Spleen (tissue), 11 donors: ENCODE data around the gene SHISA4. TPM values are rescaled to one million over a fixed set of nuclear protein-coding genes. Genes with fewer than 3 reads are reported as not detected.

Experiments used
- DNase-seq: peaks from one replicate; pipeline ENCODE4 v3.0.0-alpha.2; 2020
- H3K27ac ChIP-seq, 8 donors: fragments of 200-600 bp; sonication (generic) in 7 of 8; 1 replicate in 4 of 8; 2 replicates in 4 of 8; pipeline versions ENCODE4 v1.5.0 to v1.8.0; 2016 to 2021; ENCODE audit warnings: inconsistent platforms in 4 of 8, mild to moderate bottlenecking in 4 of 8, moderate library complexity in 1 of 8
- H3K27me3 ChIP-seq, 7 donors: fragments of 200-600 bp; sonication (generic) in 6 of 7; replicated peaks in 1 of 7; 1 replicate in 4 of 7; 2 replicates in 3 of 7; pipeline versions ENCODE4 v1.5.0 to v1.8.0; 2016 to 2021; ENCODE audit warnings: inconsistent platforms in 3 of 7, mild to moderate bottlenecking in 1 of 7
- H3K36me3 ChIP-seq, 6 donors: fragments of 200-600 bp; sonication (generic) in 5 of 6; 1 replicate in 4 of 6; 2 replicates in 2 of 6; pipeline versions ENCODE4 v1.5.0 to v1.8.0; 2016 to 2021; ENCODE audit warnings: inconsistent platforms in 2 of 6
- H3K4me1 ChIP-seq, 6 donors: fragments of 200-600 bp; sonication (generic) in 5 of 6; 1 replicate in 3 of 6; 2 replicates in 3 of 6; pipeline versions ENCODE4 v1.5.0 to v1.8.0; 2016 to 2021; ENCODE audit warnings: inconsistent platforms in 3 of 6
- H3K4me3 ChIP-seq, 8 donors: fragments of 200-600 bp; sonication (generic) in 7 of 8; 1 replicate in 4 of 8; 2 replicates in 4 of 8; pipeline versions ENCODE4 v1.5.0 to v1.8.0; 2016 to 2021; ENCODE audit warnings: inconsistent platforms in 4 of 8, mild to moderate bottlenecking in 4 of 8, moderate library complexity in 2 of 8
- H3K9me3 ChIP-seq, 8 donors: fragments of 200-600 bp; sonication (generic) in 7 of 8; 1 replicate in 4 of 8; 2 replicates in 4 of 8; pipeline versions ENCODE4 v1.5.0 to v1.8.0; 2016 to 2021; ENCODE audit warnings: inconsistent platforms in 4 of 8
- CTCF ChIP-seq, 11 experiments: fragments of 200-600 bp in 7 of 11; fragments of 450-650 bp in 4 of 11; sonication (generic) in 4 of 11; IDR thresholded peaks in 8 of 11; conservative IDR thresholded peaks in 3 of 11; 1 replicate in 7 of 11; 2 replicates in 4 of 11; pipeline versions ENCODE4 v1.4.0 to v1.8.0; 2016 to 2021; ENCODE audit warnings: antibody characterized with exemption in 11 of 11, inconsistent platforms in 4 of 11, mild to moderate bottlenecking in 1 of 11
- POLR2A ChIP-seq, 3 donors: fragments of 450-650 bp; IDR thresholded peaks; one replicate each; pipeline ENCODE4 v1.5.1; 2017; ENCODE audit warnings: antibody characterized with exemption in 3 of 3, mild to moderate bottlenecking in 1 of 3
- POLR2AphosphoS5 ChIP-seq, 3 donors: sonication (generic); formaldehyde crosslinking; IDR thresholded peaks; one replicate each; pipeline ENCODE4 v1.5.1; 2017; ENCODE audit warnings: antibody characterized with exemption in 3 of 3
- WGBS, 5 donors: extraction: QIAGEN DNeasy Blood & Tissue Kit in 3 of 5; methylation state at CpG; one replicate each; pipeline versions ENCODE4 v1.1.5 to v1.1.7; 2013 to 2018; 5-methylcytosine and 5-hydroxymethylcytosine counted together
- intact Hi-C: fragments of 100-400 bp; cut with DNase I; formaldehyde crosslinking; loops from one replicate; pipeline ENCODE4 v1.15.0; 2023; ENCODE audit warnings: low total_unique reads
- polyA plus RNA-seq, 3 donors: library from polyadenylated mRNA; stranded (reverse); fragments of 200-250 nt; gene quantifications; one replicate each; pipeline ENCODE4 v1.2.1, GENCODE V29; 2013
- total RNA-seq, 7 donors: library from RNA; depleted of rRNA in 3 of 7; stranded (reverse); fragments of >200 nt in 3 of 7; fragmentation: NEBNext Ultra II Directional in 4 of 7; extraction: Animal tissue kit (Norgen Biotek cat#: 25700) in 4 of 7; gene quantifications; one replicate each; pipeline versions ENCODE4 v1.1.0 to v1.2.1, GENCODE V29; 2016 to 2021
- donor health status: healthy with polysubstance abuse.
- donor health status: DM: no; HTN: no; CAD: no; lungs with moderate emphysema.
- donor health status: DM: no; HTN: no; CAD: no.
- donor health status: Bipolar disorder and iron deficiency.
- donor health status: healthy.
- donor health status: DM: no; HTN: no; CAD: no.
- donor health status: DM: yes; HTN: yes; CAD: no.

Gene SHISA4
- total and polyA plus RNA-seq, 10 donors: 3.2 to 13.3 (median 6.2) TPM

GRCh38 chr1:201885531-201886075 lies 3.1 kb upstream of the SHISA4 start:
- Histone ChIP-seq H3K4me3 (no peak overlapping the region), H3K4me1 (peaks cover 5 to 65% (median 32%) of the 10 kb centered on the region in 6 donors), H3K27me3 (peaks cover 0 to 42% (median 18%) of the 10 kb centered on the region in 7 donors), H3K27ac (no peak overlapping the region), H3K9me3 (no peaks in the 10 kb centered on the region), H3K36me3 (no peaks in the 10 kb centered on the region)
- peak; percentile 39 for DNase-seq
- 89 to 95% (median 91%) methylated on average over 6 of the region's 6 CpGs for WGBS, 5 donors
- intact Hi-C loops: no loop called here
- TF ChIP-seq POLR2AphosphoS5 (IDR thresholded peaks at IDR 0.05): no peak
- TF ChIP-seq CTCF (IDR thresholded peaks at IDR 0.05 in 8 of 11, conservative IDR thresholded peaks at IDR 0.05 in 3 of 11): no peak
- no peak for TF ChIP-seq POLR2A (IDR thresholded peaks at IDR 0.05)

GRCh38 chr1:201886103-201886885 lies 2.4 kb upstream of the SHISA4 start:
- Histone ChIP-seq H3K36me3 (no peaks in the 10 kb centered on the region), H3K4me3 (no peak overlapping the region), H3K4me1 (peaks cover 5 to 58% (median 32%) of the 10 kb centered on the region in 6 donors), H3K9me3 (no peaks in the 10 kb centered on the region), H3K27ac (no peak overlapping the region), H3K27me3 (peaks cover 0 to 49% (median 18%) of the 10 kb centered on the region in 7 donors)
- intact Hi-C loops: no loop called here
- DNase-seq: peak; percentile 23
- 89 to 96% (median 94%) methylated on average over 9 of the region's 9 CpGs for WGBS, 5 donors
- TF ChIP-seq POLR2A (IDR thresholded peaks at IDR 0.05): no peak
- TF ChIP-seq CTCF (IDR thresholded peaks at IDR 0.05 in 8 of 11, conservative IDR thresholded peaks at IDR 0.05 in 3 of 11): no peak
- TF ChIP-seq POLR2AphosphoS5 (IDR thresholded peaks at IDR 0.05): no peak

GRCh38 chr1:201887116-201887866 lies 1.4 kb upstream of the SHISA4 start:
- Histone ChIP-seq H3K4me1 (peaks cover 5 to 51% (median 32%) of the 10 kb centered on the region in 6 donors), H3K27me3 (peaks cover 0 to 57% (median 18%) of the 10 kb centered on the region in 7 donors), H3K27ac (no peak overlapping the region), H3K36me3 (no peaks in the 10 kb centered on the region), H3K4me3 (no peak overlapping the region), H3K9me3 (no peaks in the 10 kb centered on the region)
- 77 to 92% (median 85%) methylated on average over 5 of the region's 5 CpGs for WGBS, 5 donors
- no peak for TF ChIP-seq POLR2A (IDR thresholded peaks at IDR 0.05)
- no peak for TF ChIP-seq CTCF (IDR thresholded peaks at IDR 0.05 in 8 of 11, conservative IDR thresholded peaks at IDR 0.05 in 3 of 11)
- no peak for TF ChIP-seq POLR2AphosphoS5 (IDR thresholded peaks at IDR 0.05)
- intact Hi-C loops: no loop called here
- DNase-seq: peak; percentile 30
